ENCODE measurements around the gene TEX38. TPM values are rescaled to one million over a fixed set of nuclear protein-coding genes. Genes with fewer than 3 reads are reported as not detected.
"Not testable (repeated sequence)": the region's sequence is repeated elsewhere in the genome, so short reads cannot be mapped to it uniquely, and the experiment has no call there.

Gene TEX38
- total RNA-seq, 1 experiment from 2014 or later, result not detected

- H3K27me3 Mint-ChIP-seq (ENCODE audit: insufficient read depth, unreplicated experiment), result no peaks in the 10 kb centered on the region
- CTCF ChIA-PET, result no interaction called here
- intact Hi-C loops (cut with micrococcal nuclease; ENCODE audit: unreplicated experiment), result no loop called here
- H3K4me1 Mint-ChIP-seq (ENCODE audit: low read depth, unreplicated experiment), result peaks cover 6% of the 10 kb centered on the region
- no peak for DNase-seq
- POLR2A ChIA-PET, result no interaction called here
- no peak overlapping the region for H3K27ac Mint-ChIP-seq (ENCODE audit: unreplicated experiment)
- H3K27me3 ChIP-seq (replicated peaks; ENCODE audit: control insufficient read depth, insufficient read depth, low read length), result no peaks in the 10 kb centered on the region
- no peaks in the 10 kb centered on the region for H3K4me1 ChIP-seq
- no TSS peak for BruUV-seq (replicated peaks)
- no peak overlapping the region for H3K4me3 ChIP-seq (ENCODE audit: low read depth, low read length)
- no peaks in the 10 kb centered on the region for H3K9me3 ChIP-seq
- H3K9me3 Mint-ChIP-seq (ENCODE audit: unreplicated experiment), result no peaks in the 10 kb centered on the region
- H3K36me3 ChIP-seq (ENCODE audit: control insufficient read depth, insufficient read depth, low read length), result no peaks in the 10 kb centered on the region; the same call in none of the 2 replicates
- TF ChIP-seq CTCF (IDR thresholded peaks at IDR 0.05; ENCODE audit: insufficient read depth in 1 of 2, low read depth in 1 of 2, low read length in 1 of 2, severe bottlenecking in 1 of 2, unreplicated experiment in 1 of 2), result no peak
- peaks cover 35% of the 10 kb centered on the region for H3K36me3 Mint-ChIP-seq (ENCODE audit: insufficient read depth, unreplicated experiment)
- H3K4me3 Mint-ChIP-seq (ENCODE audit: unreplicated experiment), result no peak overlapping the region
Observed at GRCh38 chr1:46692811-46693770, 21.4 kb downstream of the TEX38 start.

- H3K4me3 Mint-ChIP-seq (ENCODE audit: unreplicated experiment); H3K4me3 ChIP-seq (ENCODE audit: low read depth, low read length); H3K4me1 Mint-ChIP-seq (ENCODE audit: low read depth, unreplicated experiment); DNase-seq; CTCF ChIA-PET; intact Hi-C loops (cut with micrococcal nuclease; ENCODE audit: unreplicated experiment); H3K9me3 ChIP-seq; H3K9me3 Mint-ChIP-seq (ENCODE audit: unreplicated experiment); H3K27me3 ChIP-seq (replicated peaks; ENCODE audit: control insufficient read depth, insufficient read depth, low read length); BruUV-seq (replicated peaks); H3K27ac Mint-ChIP-seq (ENCODE audit: unreplicated experiment); POLR2A ChIA-PET; H3K4me1 ChIP-seq; H3K27me3 Mint-ChIP-seq (ENCODE audit: insufficient read depth, unreplicated experiment); H3K36me3 ChIP-seq (ENCODE audit: control insufficient read depth, insufficient read depth, low read length): not testable (repeated sequence)
- peaks cover 35% of the 10 kb centered on the region for H3K36me3 Mint-ChIP-seq (ENCODE audit: insufficient read depth, unreplicated experiment)
Observed at GRCh38 chr1:46694676-46695075, 23.0 kb downstream of the TEX38 start.

GRCh38 chr1:46697053-46697452 is 25.4 kb downstream of the TEX38 start:
- intact Hi-C loops (cut with micrococcal nuclease; ENCODE audit: unreplicated experiment), result no loop called here
- Mint-ChIP-seq H3K4me1 (ENCODE audit: low read depth, unreplicated experiment) (peaks cover 5% of the 10 kb centered on the region), H3K4me3 (ENCODE audit: unreplicated experiment) (no peak overlapping the region), H3K27me3 (ENCODE audit: insufficient read depth, unreplicated experiment) (no peaks in the 10 kb centered on the region), H3K27ac (ENCODE audit: unreplicated experiment) (no peak overlapping the region), H3K36me3 (ENCODE audit: insufficient read depth, unreplicated experiment) (peaks cover 29% of the 10 kb centered on the region), H3K9me3 (ENCODE audit: unreplicated experiment) (no peaks in the 10 kb centered on the region)
- TF ChIP-seq CTCF (IDR thresholded peaks at IDR 0.05; ENCODE audit: insufficient read depth in 1 of 2, low read depth in 1 of 2, low read length in 1 of 2, severe bottlenecking in 1 of 2, unreplicated experiment in 1 of 2), result no peak
- Histone ChIP-seq H3K4me1 (no peaks in the 10 kb centered on the region), H3K4me3 (ENCODE audit: low read depth, low read length) (no peak overlapping the region), H3K27me3 (replicated peaks; ENCODE audit: control insufficient read depth, insufficient read depth, low read length) (no peaks in the 10 kb centered on the region), H3K36me3 (ENCODE audit: control insufficient read depth, insufficient read depth, low read length) (no peaks in the 10 kb centered on the region; the same call in none of the 2 replicates), H3K9me3 (no peaks in the 10 kb centered on the region)
- POLR2A ChIA-PET, result no interaction called here
- DNase-seq, result no peak
- BruUV-seq (replicated peaks), result no TSS peak
- CTCF ChIA-PET, result no interaction called here

All from Caco-2 (cell line).